NCI-H128 (cell line): ENCODE results near the gene TCTA.

ENCODE experiments used
- DNase-seq: peaks from one replicate; lab custom pipeline; 2025; ENCODE audit not compliant: unreplicated experiment; lab: John Stamatoyannopoulos, UW

The TCTA gene

DNA sequence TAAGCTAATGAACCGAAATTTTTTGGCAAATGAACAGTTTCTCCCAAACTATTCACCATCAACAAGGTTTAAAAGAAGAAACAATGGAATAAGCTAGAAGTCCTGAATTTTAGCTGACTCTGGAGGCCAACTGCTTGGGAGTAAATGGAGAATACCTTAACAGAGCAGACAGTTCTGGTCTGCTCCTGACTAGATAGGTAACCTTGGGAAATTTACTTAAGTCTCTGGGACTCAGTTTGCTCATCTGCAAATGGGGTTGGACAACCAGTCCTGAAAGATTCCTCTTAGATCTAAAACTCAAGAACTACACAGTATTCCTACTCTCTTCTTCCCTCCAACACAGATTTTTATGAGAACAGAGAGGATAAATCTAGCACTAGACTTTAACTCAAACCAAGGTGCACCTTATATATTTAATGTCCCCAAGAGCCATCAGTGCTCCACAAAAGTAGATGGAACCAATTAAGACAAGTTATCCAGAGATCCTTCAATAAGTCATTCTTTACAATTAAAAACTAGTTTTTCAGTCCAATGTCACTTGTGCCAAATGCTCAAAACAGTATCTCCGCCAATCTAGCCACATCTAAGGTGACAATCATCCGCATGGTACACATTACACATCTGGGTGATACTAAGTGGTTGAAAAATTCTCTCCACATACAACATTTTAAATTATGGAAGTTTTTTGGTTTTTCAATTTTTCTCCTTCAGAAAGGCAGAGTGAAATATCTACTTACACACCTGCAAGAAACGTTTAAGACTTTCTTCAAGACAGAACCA is 2.0 kb upstream of the TCTA start:
- no peak for DNase-seq

GRCh38 chr3:49410846-49411534 is 1.2 kb upstream of the TCTA start:
- no peak for DNase-seq

DNA sequence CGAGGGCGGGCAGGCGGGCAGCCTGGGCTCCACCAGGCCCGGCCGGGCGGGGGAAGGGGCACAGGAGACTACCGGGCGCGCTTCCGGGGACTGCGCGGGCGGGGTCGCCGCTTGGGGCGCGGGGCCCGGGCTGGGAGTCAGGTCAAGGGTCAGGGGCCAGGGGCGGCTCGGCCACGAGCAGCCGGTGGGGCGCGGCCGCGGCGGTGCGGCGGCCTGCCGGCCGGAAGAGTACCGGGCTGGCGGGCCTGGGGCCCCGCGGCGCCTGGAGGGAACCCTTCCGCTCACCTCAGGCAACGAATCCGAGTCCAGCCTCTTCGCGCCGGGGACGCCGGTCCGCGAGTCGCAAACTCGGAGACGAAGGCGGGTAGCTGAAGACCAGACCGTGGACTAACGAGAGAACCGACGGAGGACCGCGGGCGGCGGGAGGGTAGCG is 672 bp upstream of the TCTA start:
- DNase-seq, result no peak

DNA sequence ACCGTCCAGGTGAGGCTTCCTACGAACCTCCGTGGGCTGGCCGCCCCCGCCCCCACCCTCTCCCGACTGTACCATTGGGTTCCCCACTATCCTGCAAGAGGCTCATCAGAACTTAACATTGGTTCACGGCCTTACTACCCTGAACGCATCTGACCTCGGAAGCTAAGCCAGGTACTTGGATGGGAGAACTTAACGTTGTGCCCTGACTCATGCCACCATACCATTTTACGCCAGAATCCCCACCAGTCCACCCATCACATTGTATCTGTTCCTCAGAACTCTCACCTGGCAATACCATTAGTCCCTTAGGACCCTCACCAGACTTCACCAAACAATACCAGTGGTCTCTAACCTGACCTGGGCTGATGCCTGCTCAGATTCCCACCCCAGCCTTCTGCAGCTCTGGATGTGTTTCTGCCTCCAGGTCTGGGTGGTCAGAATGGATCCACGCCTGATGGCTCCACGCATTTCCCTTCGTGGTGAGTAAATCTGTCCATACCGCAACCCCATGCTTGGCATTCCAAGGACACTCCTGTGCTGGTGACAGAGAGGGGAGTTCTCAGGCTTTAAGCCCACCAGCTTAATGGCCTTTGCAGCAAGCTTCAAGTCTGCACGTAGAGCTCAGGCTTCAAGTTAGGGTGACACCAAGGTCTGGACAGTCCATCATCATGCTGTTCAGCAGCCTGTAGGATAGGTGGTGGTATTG is 562 bp downstream of the TCTA start:
- no peak for DNase-seq

GRCh38 chr3:49413338-49413734 is 1.1 kb downstream of the TCTA start:
- no peak for DNase-seq

- DNase-seq, result no peak
Observed at GRCh38 chr3:49414753-49415152, 2.5 kb downstream of the TCTA start.

DNA sequence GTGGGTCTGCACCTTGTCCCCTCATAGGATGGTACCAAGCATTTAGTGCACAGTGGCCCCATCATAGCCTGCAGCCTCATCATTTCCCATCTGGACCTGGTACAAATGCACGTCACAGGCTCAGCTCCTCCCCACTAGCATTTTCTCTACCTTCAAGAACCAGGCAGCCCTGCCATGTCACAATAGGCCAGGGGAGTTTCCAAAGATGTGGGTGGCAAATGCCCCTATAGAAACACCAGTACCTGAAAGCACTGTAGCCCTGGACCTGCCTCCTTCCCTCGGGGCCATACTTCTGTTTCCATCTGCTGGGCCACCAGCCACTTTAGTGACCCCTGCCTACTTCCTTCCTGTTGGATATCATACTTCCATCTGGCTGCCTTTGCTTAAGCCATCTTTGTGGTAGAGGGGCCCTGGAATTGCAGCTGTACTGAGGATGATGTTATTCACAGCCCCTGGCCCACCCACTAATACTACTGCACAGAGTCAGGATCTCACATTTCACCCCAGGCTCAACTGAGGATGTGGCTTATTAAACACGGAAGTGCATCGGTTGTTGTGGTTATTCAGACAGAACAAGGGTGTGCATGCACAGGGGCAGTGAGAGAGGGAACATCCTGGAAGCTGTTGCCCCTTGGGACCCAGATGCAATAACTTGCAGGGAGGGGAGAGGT is 3.8 kb downstream of the TCTA start:
- no peak for DNase-seq

DNA sequence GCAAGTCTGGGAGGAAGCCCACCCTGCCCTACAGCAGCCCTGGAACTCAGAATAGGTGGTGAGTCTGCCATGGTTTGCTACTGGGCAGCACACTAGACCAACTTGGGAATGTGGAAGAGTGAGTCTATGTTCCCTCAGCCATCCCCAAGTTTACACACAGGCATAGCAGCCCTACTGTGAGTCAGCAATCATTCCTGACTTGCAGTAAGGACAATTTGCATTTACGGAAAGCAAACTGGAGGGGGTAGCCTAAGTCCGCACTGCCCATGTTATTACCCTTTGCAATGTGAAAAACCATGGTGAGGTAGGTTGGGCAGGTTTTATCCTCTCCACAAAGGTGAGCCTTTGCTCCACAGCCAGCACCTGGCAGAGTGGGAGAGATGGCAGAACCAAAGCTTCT is 4.6 kb downstream of the TCTA start:
- no peak for DNase-seq

- DNase-seq, result no peak
Observed at GRCh38 chr3:49417516-49418120, 5.4 kb downstream of the TCTA start.

- no peak for DNase-seq
Observed at GRCh38 chr3:49421890-49422378, 9.7 kb downstream of the TCTA start.

GRCh38 chr3:49422379-49423248 is 10.4 kb downstream of the TCTA start, which contains the start of gene AMT:
Gene AMT (minus strand): TSS chr3:49422473. CDS start chr3:49422450, 23 bp downstream.
- no peak for DNase-seq

- DNase-seq, result no peak
Observed at GRCh38 chr3:49424816-49425215, 12.6 kb downstream of the TCTA start.

DNA sequence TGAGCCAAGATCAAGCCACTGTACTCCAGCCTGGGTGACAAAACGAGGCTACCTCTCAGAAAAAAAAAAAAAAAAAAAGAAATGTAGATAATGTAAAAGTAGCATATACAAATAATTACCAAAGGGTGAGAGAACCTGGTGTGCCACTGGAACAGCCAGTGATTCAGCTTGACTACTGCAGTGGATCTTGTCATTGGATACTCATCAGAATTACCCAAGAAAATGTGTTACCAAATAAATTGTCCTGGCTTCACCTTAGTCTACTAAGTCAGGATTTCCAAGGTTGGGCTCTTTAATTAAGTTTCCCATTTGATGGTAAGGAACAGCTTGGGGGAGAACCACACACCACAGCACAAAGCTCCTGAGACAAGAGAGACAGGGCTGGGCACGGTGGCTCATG is 15.4 kb downstream of the TCTA start:
- no peak for DNase-seq

GRCh38 chr3:49428752-49429080 is 16.5 kb downstream of the TCTA start:
- no peak for DNase-seq

GRCh38 chr3:49434731-49435130 is 22.5 kb downstream of the TCTA start:
- DNase-seq, result no peak

- no peak for DNase-seq
Observed at GRCh38 chr3:49445391-49445790, 33.2 kb downstream of the TCTA start.

GRCh38 chr3:49453621-49454020 is 41.4 kb downstream of the TCTA start:
- no peak for DNase-seq

DNA sequence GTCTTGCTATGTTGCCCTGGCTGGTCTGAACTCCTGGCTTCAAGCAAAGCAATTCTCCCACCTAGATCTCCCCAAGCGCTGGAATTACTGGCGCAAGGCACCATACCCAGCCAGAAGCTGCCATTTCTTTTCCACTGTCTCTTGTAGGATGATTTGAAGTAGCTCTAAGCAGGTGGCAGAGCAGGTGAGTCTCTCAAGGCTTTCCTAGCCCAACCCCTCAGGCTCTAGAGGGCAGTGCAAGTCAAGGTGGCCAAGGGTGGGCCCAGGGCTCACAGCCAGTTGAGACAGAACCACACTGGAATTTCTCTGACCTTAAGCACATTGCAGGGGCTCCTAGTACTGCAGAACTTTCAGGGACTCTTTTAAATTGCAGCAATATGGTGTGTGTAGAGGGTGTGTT is 42.2 kb downstream of the TCTA start:
- no peak for DNase-seq

GRCh38 chr3:49454898-49455681 is 42.9 kb downstream of the TCTA start:
- DNase-seq, result no peak
